HL-60 (cell line): ENCODE results near the gene VSNL1.

ENCODE experiments used
- DNase-seq, 2 experiments: peaks; one replicate each; pipeline ENCODE4 v3.0.0-alpha.2; 2010 to 2020; ENCODE audit warnings: low read depth in 1 of 2, low spot score in 1 of 2
- H3K27ac ChIP-seq: fragments of 250-450 bp; sonication (Bioruptor Pico); replicated peaks from 2 replicates; pipeline ENCODE4 v1.5.1; 2020; ENCODE audit warnings: mild to moderate bottlenecking, moderate library complexity
- H3K27me3 ChIP-seq: fragments of 250-450 bp; sonication (Bioruptor Pico); 2 replicates; pipeline ENCODE4 v1.5.1; 2021; ENCODE audit warnings: mild to moderate bottlenecking, moderate library complexity; ENCODE audit not compliant: insufficient read depth, poor library complexity, severe bottlenecking
- H3K4me3 ChIP-seq: replicated peaks from 2 replicates; pipeline ENCODE4 v1.5.1; 2011; ENCODE audit warnings: mild to moderate bottlenecking, control low read depth, low read length; ENCODE audit not compliant: insufficient read depth
- CTCF ChIP-seq: IDR thresholded peaks from one replicate; pipeline ENCODE4 v1.5.1; 2011; ENCODE audit warnings: low read length, control low read depth, inconsistent platforms; ENCODE audit not compliant: insufficient read depth
- GABPA ChIP-seq: IDR thresholded peaks from 2 replicates; pipeline ENCODE4 v1.6.1; 2012; ENCODE audit warnings: low read depth
- POLR2AphosphoS5 ChIP-seq: IDR thresholded peaks from 2 replicates; pipeline ENCODE4 v1.6.1; 2012; ENCODE audit warnings: low read depth
- REST ChIP-seq: IDR thresholded peaks from 2 replicates; pipeline ENCODE4 v1.6.1; 2012; ENCODE audit warnings: low read depth; ENCODE audit not compliant: insufficient replicate concordance
- SPI1 ChIP-seq: IDR thresholded peaks from 2 replicates; pipeline ENCODE4 v1.6.1; 2012; ENCODE audit warnings: low read depth, mild to moderate bottlenecking, borderline replicate concordance

The VSNL1 gene

GRCh38 chr2:17538844-17539554 is 1.5 kb upstream of the VSNL1 start:
- no peak overlapping the region for H3K4me3 ChIP-seq
- DNase-seq = no peak
- H3K27ac ChIP-seq = no peak overlapping the region
- TF ChIP-seq SPI1 = no peak
- TF ChIP-seq CTCF = no peak
- no peak for TF ChIP-seq GABPA
- TF ChIP-seq REST = no peak
- no peak for TF ChIP-seq POLR2AphosphoS5
- peaks cover 50% of the 10 kb centered on the region for H3K27me3 ChIP-seq

GRCh38 chr2:17539611-17540092 is 844 bp upstream of the VSNL1 start:
- no peak overlapping the region for H3K27ac ChIP-seq
- H3K27me3 ChIP-seq = peaks cover 52% of the 10 kb centered on the region
- no peak overlapping the region for H3K4me3 ChIP-seq
- TF ChIP-seq SPI1 (no peak), REST (no peak), GABPA (no peak), CTCF (no peak), POLR2AphosphoS5 (no peak)
- no peak for DNase-seq

GRCh38 chr2:17540813-17541530 is 476 bp downstream of the VSNL1 start:
- Histone ChIP-seq H3K27me3 (peaks cover 52% of the 10 kb centered on the region), H3K4me3 (no peak overlapping the region), H3K27ac (no peak overlapping the region)
- no peak for DNase-seq
- TF ChIP-seq SPI1 (no peak), GABPA (no peak), CTCF (no peak), REST (no peak), POLR2AphosphoS5 (no peak)
